CD4-positive, alpha-beta T cell (primary cell): Measurements from ENCODE around the gene SELENOF. TPM values are rescaled to one million over a fixed set of nuclear protein-coding genes. Genes with fewer than 3 reads are reported as not detected.

ENCODE experiments used
- ATAC-seq: fragments of 200-7000 bp; cut with Tn5 transposase; one replicate; pipeline ENCODE4 v1.10.0; 2022; ENCODE audit warnings: mild to moderate bottlenecking; ENCODE audit not compliant: poor library complexity
- CTCF ChIA-PET: fragments of 350-600 bp; sonication (Branson Sonifier 250); formaldehyde crosslinking; loops from one replicate; lab custom pipeline; 2021; ENCODE audit warnings: antibody characterized with exemption, inconsistent platforms; lab: Charles Lee
- POLR2A ChIA-PET: fragments of 350-600 bp; sonication (Branson Sonifier 250); formaldehyde crosslinking; loops from one replicate; lab custom pipeline; 2021; ENCODE audit warnings: antibody characterized with exemption, inconsistent platforms; lab: Charles Lee
- DNase-seq, 14 experiments: peaks; one replicate each; pipeline ENCODE4 v3.0.0-alpha.2; 2013 to 2020; ENCODE audit warnings: mixed read lengths in 2 of 14
- H3K27ac ChIP-seq, 2 donors: one replicate each; pipeline versions ENCODE4 v1.5.1 to v1.7.0; 2013; ENCODE audit warnings: low read length in 2 of 2, low read depth in 1 of 2, mild to moderate bottlenecking in 1 of 2
- H3K27me3 ChIP-seq, 2 experiments: 1 replicate in 1 of 2; 2 replicates in 1 of 2; pipeline versions ENCODE4 v1.6.1 to v1.7.0; 2013; ENCODE audit warnings: low read length in 2 of 2, control low read depth in 1 of 2, mild to moderate bottlenecking in 1 of 2, moderate library complexity in 1 of 2; ENCODE audit not compliant: insufficient read depth in 2 of 2, control insufficient read depth in 1 of 2
- H3K36me3 ChIP-seq: one replicate; pipeline ENCODE4 v1.6.1; 2013; ENCODE audit warnings: low read length, control low read depth; ENCODE audit not compliant: insufficient read depth
- H3K4me1 ChIP-seq: one replicate; pipeline ENCODE4 v1.6.1; 2013; ENCODE audit warnings: low read length, control low read depth; ENCODE audit not compliant: insufficient read depth
- H3K4me3 ChIP-seq: one replicate; pipeline ENCODE4 v1.5.1; 2013; ENCODE audit warnings: mild to moderate bottlenecking, low read length, moderate library complexity
- H3K9me3 ChIP-seq, 2 experiments: 1 replicate in 1 of 2; 2 replicates in 1 of 2; pipeline versions ENCODE4 v1.6.1 to v1.7.0; 2013; ENCODE audit warnings: low read length in 2 of 2, mild to moderate bottlenecking in 2 of 2, control low read depth in 1 of 2, moderate library complexity in 1 of 2; ENCODE audit not compliant: control insufficient read depth in 1 of 2, insufficient read depth in 1 of 2
- H3K27ac Mint-ChIP-seq: one replicate; pipeline ENCODE4 v1.8.0; 2020; ENCODE audit warnings: mixed read lengths
- H3K27me3 Mint-ChIP-seq: one replicate; pipeline ENCODE4 v1.8.0; 2021; ENCODE audit warnings: mixed read lengths
- H3K36me3 Mint-ChIP-seq: one replicate; pipeline ENCODE4 v1.8.0; 2021; ENCODE audit warnings: low read depth, mixed read lengths
- H3K4me1 Mint-ChIP-seq: one replicate; pipeline ENCODE4 v1.8.0; 2021; ENCODE audit warnings: low read depth, mixed read lengths
- H3K4me3 Mint-ChIP-seq: one replicate; pipeline ENCODE4 v1.8.0; 2020; ENCODE audit warnings: mild to moderate bottlenecking, mixed read lengths
- H3K9me3 Mint-ChIP-seq: one replicate; pipeline ENCODE4 v1.8.0; 2020; ENCODE audit warnings: mixed read lengths
- intact Hi-C, 2 experiments: fragments of 100-400 bp; cut with DNase I in 1 of 2; cut with micrococcal nuclease in 1 of 2; formaldehyde crosslinking; loops; one replicate each; pipeline versions ENCODE4 v1.15.1 to v1.9.0; 2023 to 2025; cut with DNase I, micrococcal nuclease
- total RNA-seq, 174 experiments: library from RNA in 2 of 174; stranded (reverse) in 2 of 174; gene quantifications; one replicate each; pipeline ENCODE4 v1.2.3 and lab custom pipeline; 2021 to 2026
- TF ChIP-seq, protein P1 (sequence below): fragments of 200-600 bp; IDR thresholded peaks from one replicate; pipeline ENCODE4 v1.8.0; 2022; ENCODE audit warnings: antibody characterized with exemption, mild to moderate bottlenecking

SELENOF gene
- total RNA-seq, 2 experiments from 2014 or later, result 74.1 to 74.9 TPM

DNA sequence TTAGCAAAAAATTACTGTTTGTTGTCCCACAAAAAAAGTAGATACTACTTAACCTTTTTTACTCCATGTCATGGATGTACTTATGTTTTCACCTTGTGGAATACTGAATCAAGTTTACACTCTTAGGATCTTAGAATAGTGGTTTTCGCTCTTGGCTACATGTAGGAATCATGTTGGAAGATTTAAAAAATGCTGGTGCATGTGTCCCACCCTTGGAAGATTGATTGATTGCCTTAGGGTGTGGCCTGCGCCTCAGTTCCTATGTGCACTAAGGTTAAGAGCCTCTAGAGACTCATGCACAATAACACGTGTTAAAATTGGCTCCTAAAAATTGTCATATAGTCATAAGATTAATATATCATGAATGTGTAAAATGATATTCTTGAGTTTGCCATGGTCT is 25.5 kb upstream of the SELENOF start:
- no peaks in the 10 kb centered on the region for H3K9me3 ChIP-seq
- ChIA-PET CTCF (no interaction called here), POLR2A (no interaction called here)
- no peak overlapping the region for H3K27ac Mint-ChIP-seq
- TF ChIP-seq, protein P1, sequence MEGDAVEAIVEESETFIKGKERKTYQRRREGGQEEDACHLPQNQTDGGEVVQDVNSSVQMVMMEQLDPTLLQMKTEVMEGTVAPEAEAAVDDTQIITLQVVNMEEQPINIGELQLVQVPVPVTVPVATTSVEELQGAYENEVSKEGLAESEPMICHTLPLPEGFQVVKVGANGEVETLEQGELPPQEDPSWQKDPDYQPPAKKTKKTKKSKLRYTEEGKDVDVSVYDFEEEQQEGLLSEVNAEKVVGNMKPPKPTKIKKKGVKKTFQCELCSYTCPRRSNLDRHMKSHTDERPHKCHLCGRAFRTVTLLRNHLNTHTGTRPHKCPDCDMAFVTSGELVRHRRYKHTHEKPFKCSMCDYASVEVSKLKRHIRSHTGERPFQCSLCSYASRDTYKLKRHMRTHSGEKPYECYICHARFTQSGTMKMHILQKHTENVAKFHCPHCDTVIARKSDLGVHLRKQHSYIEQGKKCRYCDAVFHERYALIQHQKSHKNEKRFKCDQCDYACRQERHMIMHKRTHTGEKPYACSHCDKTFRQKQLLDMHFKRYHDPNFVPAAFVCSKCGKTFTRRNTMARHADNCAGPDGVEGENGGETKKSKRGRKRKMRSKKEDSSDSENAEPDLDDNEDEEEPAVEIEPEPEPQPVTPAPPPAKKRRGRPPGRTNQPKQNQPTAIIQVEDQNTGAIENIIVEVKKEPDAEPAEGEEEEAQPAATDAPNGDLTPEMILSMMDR, result no peak
- intact Hi-C loops, result no loop called here
- DNase-seq, result no peak
- no peaks in the 10 kb centered on the region for H3K27me3 ChIP-seq
- no peaks in the 10 kb centered on the region for H3K27me3 Mint-ChIP-seq
- H3K9me3 Mint-ChIP-seq, result no peaks in the 10 kb centered on the region
- no peaks in the 10 kb centered on the region for H3K36me3 Mint-ChIP-seq
- ATAC-seq, result no peak
- peaks cover 6% of the 10 kb centered on the region for H3K4me1 Mint-ChIP-seq
- H3K4me1 ChIP-seq, result no peaks in the 10 kb centered on the region
- H3K4me3 ChIP-seq, result no peak overlapping the region
- no peaks in the 10 kb centered on the region for H3K36me3 ChIP-seq
- H3K4me3 Mint-ChIP-seq, result no peak overlapping the region
- no peak overlapping the region for H3K27ac ChIP-seq

DNA sequence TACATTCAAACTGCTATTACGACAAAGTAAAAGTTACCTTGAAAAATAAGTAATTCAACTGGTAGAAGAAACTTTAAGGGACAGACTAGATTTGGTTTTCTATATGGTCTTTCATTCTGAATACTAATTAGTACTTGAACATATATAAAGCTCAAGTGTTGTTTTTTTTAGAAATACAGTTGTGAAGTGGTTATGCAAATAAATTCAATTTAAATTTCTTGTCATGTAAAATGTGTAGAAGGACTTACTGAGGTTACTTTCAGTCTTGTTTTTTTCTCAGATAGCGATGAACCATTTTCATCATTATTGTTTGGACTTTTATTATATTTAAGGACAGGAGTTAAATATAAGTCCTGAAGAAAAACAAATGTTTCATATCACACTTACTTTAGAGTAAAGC is 24.9 kb upstream of the SELENOF start:
- Histone ChIP-seq H3K9me3 (no peaks in the 10 kb centered on the region), H3K27me3 (no peaks in the 10 kb centered on the region), H3K4me3 (no peak overlapping the region), H3K36me3 (no peaks in the 10 kb centered on the region), H3K27ac (no peak overlapping the region), H3K4me1 (no peaks in the 10 kb centered on the region)
- Mint-ChIP-seq H3K4me3 (no peak overlapping the region), H3K9me3 (no peaks in the 10 kb centered on the region), H3K36me3 (no peaks in the 10 kb centered on the region), H3K27ac (no peak overlapping the region), H3K27me3 (no peaks in the 10 kb centered on the region), H3K4me1 (peaks cover 11% of the 10 kb centered on the region)
- POLR2A ChIA-PET, result no interaction called here
- intact Hi-C loops, result no loop called here
- no peak for ATAC-seq
- CTCF ChIA-PET, result no interaction called here
- DNase-seq, result no peak
- TF ChIP-seq, protein P1, result no peak

DNA sequence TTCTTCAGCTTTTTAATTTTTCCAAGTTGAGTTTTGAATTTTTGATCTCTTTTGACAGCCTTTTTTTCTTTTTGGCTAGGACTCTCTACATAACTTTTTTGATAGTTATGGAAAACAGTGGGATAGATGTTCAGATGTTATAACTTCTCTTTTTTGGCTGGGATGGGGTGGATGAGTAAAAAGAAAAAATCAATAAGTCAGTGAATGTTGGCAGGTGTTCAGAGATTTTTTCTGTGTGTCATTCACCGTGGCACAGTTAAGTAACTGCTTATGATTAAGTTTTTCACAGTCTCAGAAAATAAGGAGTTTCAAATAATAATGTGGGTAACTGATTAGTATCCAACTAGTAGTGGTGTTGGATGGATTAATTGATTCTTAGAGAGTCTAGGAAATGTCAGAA is 24.5 kb upstream of the SELENOF start:
- H3K4me1 Mint-ChIP-seq, result peaks cover 15% of the 10 kb centered on the region
- intact Hi-C loops, result no loop called here
- Histone ChIP-seq H3K4me3 (no peak overlapping the region), H3K27ac (no peak overlapping the region), H3K27me3 (no peaks in the 10 kb centered on the region), H3K9me3 (no peaks in the 10 kb centered on the region), H3K4me1 (no peaks in the 10 kb centered on the region), H3K36me3 (no peaks in the 10 kb centered on the region)
- CTCF ChIA-PET, result no interaction called here
- no peaks in the 10 kb centered on the region for H3K36me3 Mint-ChIP-seq
- TF ChIP-seq, protein P1, result no peak
- H3K4me3 Mint-ChIP-seq, result no peak overlapping the region
- POLR2A ChIA-PET, result no interaction called here
- ATAC-seq (no peak), DNase-seq (no peak)
- H3K27me3 Mint-ChIP-seq, result no peaks in the 10 kb centered on the region
- no peaks in the 10 kb centered on the region for H3K9me3 Mint-ChIP-seq
- no peak overlapping the region for H3K27ac Mint-ChIP-seq
